Measurements from ENCODE around the gene P2RY8.
"Not testable (repeated sequence)": the region's sequence is repeated elsewhere in the genome, so short reads cannot be mapped to it uniquely, and the experiment has no call there.

The P2RY8 gene

GRCh38 chrX:1524874-1525582 is 12.0 kb downstream of the P2RY8 start:
- no peak overlapping the region for H3K27ac ChIP-seq

DNA sequence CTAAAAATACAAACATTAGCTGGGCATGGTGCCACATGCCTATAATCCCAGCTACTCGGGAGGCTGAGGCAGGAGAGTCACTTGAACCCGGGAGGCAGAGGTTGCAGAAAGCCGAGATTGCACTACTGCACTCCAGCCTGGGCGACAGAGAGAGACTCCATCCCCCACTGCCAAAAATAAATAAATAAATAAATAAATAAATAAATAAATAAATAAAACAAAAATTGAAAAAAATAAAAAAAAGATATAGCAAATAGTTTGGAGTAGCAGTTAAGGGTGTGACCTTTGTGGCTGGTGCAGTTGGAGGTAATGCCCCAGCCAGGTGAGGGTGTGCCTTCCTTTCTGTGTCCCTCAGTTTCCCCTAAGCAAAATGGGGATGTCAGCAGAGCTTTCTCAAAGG is 14.1 kb downstream of the P2RY8 start:
- H3K27ac ChIP-seq, H3K4me3 ChIP-seq: not testable (repeated sequence)

More at GRCh38 chrX:1524874-1525582, 12.0 kb downstream of the P2RY8 start:
- no peak overlapping the region for H3K4me3 ChIP-seq

DNA sequence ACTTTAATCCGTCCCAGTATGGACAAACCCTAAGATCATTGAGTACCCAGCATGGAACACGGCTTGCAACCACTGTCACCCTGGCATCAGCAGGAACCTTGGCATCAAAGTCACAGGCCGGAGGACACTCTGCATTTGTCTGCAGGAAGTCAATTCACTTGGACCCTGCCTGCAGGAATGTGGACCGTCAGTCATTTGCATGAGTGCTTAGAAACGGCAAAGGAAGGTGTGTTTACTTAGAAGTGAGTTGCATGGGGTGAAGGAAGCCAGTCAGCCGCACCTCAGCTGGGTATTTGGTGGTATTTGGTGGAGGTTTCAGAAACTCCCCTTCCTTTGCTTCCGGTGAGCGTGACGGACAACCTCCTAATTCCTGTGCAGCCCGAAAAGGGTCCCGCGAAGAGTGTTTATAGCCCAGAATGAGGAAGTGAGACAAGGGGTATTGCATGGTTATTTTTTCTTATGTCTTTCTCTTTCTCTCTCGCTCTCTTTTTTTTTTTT is 15.5 kb downstream of the P2RY8 start:
- no peak overlapping the region for H3K4me3 ChIP-seq

DNA sequence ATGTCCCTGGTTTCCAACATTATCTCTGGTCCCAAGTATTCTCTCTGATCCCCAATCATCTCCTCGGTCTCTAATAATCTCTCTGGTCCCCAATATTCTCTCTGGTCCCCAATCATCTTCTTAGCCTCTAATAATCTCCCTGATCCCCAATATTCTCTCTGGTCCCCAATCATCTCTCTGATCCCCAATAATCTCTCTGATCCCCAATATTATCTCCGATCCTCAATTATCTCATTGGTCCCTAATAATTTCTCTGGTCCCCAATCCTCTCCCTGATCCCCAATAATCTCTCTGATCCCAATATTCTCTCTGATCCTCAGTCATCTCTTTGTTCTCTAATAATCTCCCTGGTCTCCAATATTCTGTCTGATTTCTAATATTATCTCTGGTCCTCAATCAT is 16.6 kb downstream of the P2RY8 start:
- Histone ChIP-seq H3K4me3 (no peak overlapping the region), H3K27ac (no peak overlapping the region)

More for the DNA sequence above, 15.5 kb downstream of the P2RY8 start:
- peak overlapping the region in 3 of 21 experiments; percentile 34 to 69 (median 41) for H3K27ac ChIP-seq

GRCh38 chrX:1519022-1519497 is 17.9 kb downstream of the P2RY8 start:
- H3K27ac ChIP-seq, result no peak overlapping the region
- H3K4me3 ChIP-seq, result no peak overlapping the region

DNA sequence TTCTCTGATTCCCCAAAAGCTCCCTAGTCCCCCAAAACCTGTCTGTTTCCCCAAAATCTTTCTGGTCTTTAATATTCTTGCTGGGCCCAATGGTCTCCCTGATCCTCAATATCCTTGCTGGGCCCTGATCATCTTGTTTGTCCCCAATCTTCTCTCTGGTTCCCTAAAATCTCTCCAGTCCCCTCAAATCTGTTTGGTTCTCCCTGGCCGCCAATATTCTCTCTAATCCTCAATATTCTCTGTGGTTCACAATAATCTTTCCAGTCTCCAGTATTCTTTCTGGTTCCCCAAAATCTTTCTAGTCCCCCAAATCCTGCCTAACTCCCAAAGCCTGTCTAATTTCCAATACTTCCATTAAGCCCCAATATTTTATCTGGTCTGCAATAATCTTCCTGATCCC is 18.5 kb downstream of the P2RY8 start:
- no peak overlapping the region for H3K27ac ChIP-seq
- H3K4me3 ChIP-seq, result no peak overlapping the region

DNA sequence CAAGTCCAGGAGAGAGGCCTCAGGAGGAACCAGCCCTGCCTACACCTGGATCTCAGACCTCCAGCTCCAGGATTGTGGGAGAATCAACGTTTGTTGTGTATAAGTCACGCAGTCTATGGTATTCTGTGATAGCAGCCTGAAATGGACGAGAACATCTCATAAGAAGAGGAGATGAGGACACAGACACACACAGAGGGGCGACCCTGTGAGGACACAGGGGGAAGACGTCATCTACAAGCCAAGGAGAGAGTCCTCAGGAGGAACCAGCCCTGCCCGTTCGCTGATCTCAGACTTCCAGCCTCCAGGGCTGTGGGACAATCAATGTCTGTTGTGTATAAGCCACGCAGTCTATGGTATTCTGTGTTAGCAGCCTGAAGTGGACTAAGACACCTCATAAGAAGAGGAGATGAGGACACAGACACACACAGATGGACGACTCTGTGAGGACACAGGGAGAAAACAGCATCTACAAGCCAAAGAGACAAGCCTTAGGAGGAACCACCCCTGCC is 20.3 kb downstream of the P2RY8 start:
- H3K4me3 ChIP-seq, result no peak overlapping the region
- H3K27ac ChIP-seq, result no peak overlapping the region

DNA sequence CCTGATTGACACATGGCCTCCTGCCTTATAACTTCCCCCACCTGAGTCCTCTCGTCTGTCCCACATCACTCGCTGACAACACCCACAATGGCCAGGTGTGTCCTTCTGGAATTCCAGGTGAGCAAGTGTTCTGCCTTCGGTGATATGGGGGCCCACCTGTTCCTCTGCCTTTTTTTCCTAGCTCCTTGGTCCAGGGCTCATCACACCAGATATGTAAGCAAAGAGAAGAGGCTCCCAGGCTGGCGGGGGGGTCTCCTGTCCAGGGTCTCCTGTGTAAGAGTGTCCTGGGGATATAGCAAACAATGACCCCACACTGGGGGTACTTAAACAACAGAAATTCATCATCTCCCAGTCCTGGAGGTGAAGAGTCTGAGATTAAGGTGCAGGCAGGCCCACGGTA is 25.2 kb downstream of the P2RY8 start:
- Histone ChIP-seq H3K27ac (no peak overlapping the region), H3K4me3 (no peak overlapping the region)

GRCh38 chrX:1511150-1511549 is 25.8 kb downstream of the P2RY8 start:
- no peak overlapping the region for H3K4me3 ChIP-seq
- no peak overlapping the region for H3K27ac ChIP-seq

DNA sequence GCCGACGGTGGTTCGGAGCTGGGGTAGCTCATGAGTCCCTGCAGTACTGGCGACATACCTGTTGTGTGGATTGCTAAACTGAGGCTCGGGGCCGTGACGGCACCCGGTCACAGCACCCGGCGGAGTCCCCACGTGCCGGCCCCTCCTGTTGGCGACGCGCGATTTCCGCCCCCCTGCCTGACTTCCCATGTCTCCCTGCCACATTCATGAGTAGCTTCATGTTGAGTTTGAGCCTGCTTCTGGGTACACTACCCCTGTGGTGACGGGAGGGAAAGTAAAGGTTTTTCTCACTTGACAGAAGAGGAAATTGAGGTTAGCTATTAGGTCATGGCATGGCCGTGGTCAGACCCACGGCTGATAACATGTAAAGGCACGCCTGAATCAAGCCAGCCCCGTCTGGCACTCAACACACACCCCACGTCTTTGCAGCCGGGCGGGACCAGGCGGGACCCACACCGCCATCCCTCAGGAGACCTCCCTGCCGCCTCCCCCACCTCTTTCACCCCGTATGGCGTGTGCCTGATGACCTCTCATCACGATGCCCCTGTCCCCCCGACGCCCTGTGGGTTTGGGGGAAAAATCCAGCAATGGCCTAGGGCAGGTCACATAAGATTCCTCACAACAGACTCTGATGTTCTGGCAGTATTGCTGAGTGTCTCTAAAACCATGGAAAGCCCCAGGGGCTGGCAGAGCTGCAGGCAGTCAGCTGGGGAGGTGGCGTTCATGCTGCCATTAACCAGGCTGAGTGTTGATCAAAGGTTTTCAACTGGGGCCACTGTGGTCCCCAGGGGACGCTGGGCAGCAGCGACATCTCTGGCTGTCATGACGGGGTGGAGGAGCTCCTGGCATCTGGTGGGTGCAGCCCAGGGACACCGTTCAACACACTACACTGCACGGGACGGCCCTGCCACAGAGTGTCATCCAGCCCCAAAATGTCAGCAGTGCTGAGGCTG is 29.2 kb downstream of the P2RY8 start:
- Histone ChIP-seq H3K4me3 (no peak overlapping the region), H3K27ac (no peak overlapping the region)

- Histone ChIP-seq H3K27ac (no peak overlapping the region), H3K4me3 (no peak overlapping the region)
Observed at GRCh38 chrX:1506916-1507315, 30.1 kb downstream of the P2RY8 start.

GRCh38 chrX:1502853-1503252 is 34.1 kb downstream of the P2RY8 start:
- no peak overlapping the region for H3K4me3 ChIP-seq
- H3K27ac ChIP-seq, result peak overlapping the region in 1 of 21 experiments; percentile 35

DNA sequence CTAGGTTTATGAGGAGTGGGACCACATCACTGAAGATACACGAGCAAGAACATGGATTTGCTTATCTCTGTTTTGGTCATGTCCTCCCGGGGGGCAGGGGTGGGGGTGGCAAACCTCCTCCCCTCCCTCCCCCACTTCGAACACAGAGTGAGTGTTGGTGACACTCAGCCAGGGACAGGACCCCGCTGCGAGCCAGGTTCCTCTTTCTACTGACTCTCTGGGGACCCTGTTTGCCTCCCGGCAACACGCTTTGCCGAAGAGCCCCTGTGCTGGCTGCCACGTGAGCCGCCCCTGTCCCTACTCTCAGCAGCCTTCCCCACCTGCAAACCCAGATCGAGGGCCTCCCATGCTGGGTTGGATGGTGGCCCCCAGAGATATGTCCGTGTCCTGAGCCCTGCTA is 34.7 kb downstream of the P2RY8 start:
- H3K27ac ChIP-seq, result peak overlapping the region in 2 of 21 experiments; percentile 35 to 81
- no peak overlapping the region for H3K4me3 ChIP-seq

GRCh38 chrX:1500701-1501624 is 36.0 kb downstream of the P2RY8 start:
- Histone ChIP-seq H3K27ac (peak overlapping the region in 13 of 21 experiments; percentile 7 to 81 (median 54)), H3K4me3 (peak overlapping the region in 1 of 7 experiments; percentile 10)

GRCh38 chrX:1496076-1496475 is 40.9 kb downstream of the P2RY8 start:
- H3K27ac ChIP-seq, result no peak overlapping the region

DNA sequence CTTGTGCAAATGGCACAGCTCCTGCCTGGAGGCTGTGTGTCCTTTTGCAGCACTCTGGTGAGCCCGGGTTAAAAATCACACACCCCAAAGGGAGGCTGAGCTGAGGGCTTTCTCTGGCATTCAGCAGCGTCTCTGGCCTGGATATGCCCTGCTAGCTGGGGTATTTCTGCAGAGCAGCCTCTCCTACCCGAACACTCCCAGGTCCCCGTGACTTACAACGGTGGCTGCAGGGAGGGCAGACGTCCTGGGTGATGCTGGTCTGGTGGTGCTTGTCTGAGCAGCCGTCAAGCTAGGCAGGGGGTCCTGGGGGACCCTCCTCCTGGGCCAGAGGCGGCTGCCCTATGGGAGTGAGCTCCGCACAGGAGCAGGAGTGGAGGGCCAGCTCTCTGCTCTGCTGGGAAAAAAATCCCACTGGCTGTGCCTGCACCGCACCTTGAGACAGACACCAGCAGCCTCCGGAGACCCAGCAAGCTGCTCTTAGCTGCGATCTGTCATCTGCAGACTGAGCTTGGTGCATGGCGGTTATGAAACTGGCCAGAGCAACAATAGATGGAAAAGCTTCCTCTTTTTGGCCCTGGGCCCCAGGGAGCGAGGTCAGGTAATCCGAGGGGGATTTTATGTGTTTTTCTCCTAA is 43.0 kb downstream of the P2RY8 start:
- H3K27ac ChIP-seq, result peak overlapping the region in 2 of 21 experiments; percentile 2 to 14
- no peak overlapping the region for H3K4me3 ChIP-seq

More at GRCh38 chrX:1496076-1496475, 40.9 kb downstream of the P2RY8 start:
- no peak overlapping the region for H3K4me3 ChIP-seq

GRCh38 chrX:1493412-1493811 is 43.6 kb downstream of the P2RY8 start:
- no peak overlapping the region for H3K4me3 ChIP-seq
- peak overlapping the region in 2 of 21 experiments; percentile 2 to 14 for H3K27ac ChIP-seq

- no peak overlapping the region for H3K27ac ChIP-seq
- H3K4me3 ChIP-seq, result no peak overlapping the region
Observed at GRCh38 chrX:1492421-1493012, 44.5 kb downstream of the P2RY8 start.

Data from skin epidermis (tissue), 12 donors.